GM13976 (cell line): ENCODE results near the gene MRGPRE.

Source experiments
- DNase-seq: peaks from one replicate; pipeline ENCODE4 v3.0.0; 2012; ENCODE audit warnings: low spot score
- in situ Hi-C: fragments of 300-500 bp; cut with MboI; formaldehyde crosslinking; loops from one replicate; pipeline ENCODE4 v1.12.0; 2022; ENCODE audit warnings: low sequenced_read_pairs, mixed read lengths, inconsistent platforms; ENCODE audit not compliant: unreplicated experiment
- TF ChIP-seq, protein P1 (sequence below): IDR thresholded peaks from 2 replicates; pipeline ENCODE4 v1.5.1; 2012; ENCODE audit warnings: borderline replicate concordance, mild to moderate bottlenecking; ENCODE audit not compliant: insufficient read depth; ENCODE audit errors: extremely low read depth, missing control alignments, control extremely low read depth

MRGPRE gene

GRCh38 chr11:3243880-3244279 lies 11.7 kb upstream of the MRGPRE start:
- in situ Hi-C loops, result loop anchor here (25.0 kb wide), 1 partner anchor 143 kb away; the partner anchor contains the start of gene ZNF195
- TF ChIP-seq, protein P1, sequence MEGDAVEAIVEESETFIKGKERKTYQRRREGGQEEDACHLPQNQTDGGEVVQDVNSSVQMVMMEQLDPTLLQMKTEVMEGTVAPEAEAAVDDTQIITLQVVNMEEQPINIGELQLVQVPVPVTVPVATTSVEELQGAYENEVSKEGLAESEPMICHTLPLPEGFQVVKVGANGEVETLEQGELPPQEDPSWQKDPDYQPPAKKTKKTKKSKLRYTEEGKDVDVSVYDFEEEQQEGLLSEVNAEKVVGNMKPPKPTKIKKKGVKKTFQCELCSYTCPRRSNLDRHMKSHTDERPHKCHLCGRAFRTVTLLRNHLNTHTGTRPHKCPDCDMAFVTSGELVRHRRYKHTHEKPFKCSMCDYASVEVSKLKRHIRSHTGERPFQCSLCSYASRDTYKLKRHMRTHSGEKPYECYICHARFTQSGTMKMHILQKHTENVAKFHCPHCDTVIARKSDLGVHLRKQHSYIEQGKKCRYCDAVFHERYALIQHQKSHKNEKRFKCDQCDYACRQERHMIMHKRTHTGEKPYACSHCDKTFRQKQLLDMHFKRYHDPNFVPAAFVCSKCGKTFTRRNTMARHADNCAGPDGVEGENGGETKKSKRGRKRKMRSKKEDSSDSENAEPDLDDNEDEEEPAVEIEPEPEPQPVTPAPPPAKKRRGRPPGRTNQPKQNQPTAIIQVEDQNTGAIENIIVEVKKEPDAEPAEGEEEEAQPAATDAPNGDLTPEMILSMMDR, result no peak
- DNase-seq, result no peak

GRCh38 chr11:3237119-3237518 lies 4.9 kb upstream of the MRGPRE start:
- DNase-seq, result no peak
- in situ Hi-C loops, result loop anchor here (25.0 kb wide), 1 partner anchor 150 kb away; the partner anchor contains the start of gene ZNF195
- TF ChIP-seq, protein P1, result no peak

GRCh38 chr11:3234846-3235245 lies 2.6 kb upstream of the MRGPRE start:
- in situ Hi-C loops, result loop anchor here (25.0 kb wide), 1 partner anchor 152 kb away; the partner anchor contains the start of gene ZNF195
- TF ChIP-seq, protein P1, result no peak
- no peak for DNase-seq

DNA sequence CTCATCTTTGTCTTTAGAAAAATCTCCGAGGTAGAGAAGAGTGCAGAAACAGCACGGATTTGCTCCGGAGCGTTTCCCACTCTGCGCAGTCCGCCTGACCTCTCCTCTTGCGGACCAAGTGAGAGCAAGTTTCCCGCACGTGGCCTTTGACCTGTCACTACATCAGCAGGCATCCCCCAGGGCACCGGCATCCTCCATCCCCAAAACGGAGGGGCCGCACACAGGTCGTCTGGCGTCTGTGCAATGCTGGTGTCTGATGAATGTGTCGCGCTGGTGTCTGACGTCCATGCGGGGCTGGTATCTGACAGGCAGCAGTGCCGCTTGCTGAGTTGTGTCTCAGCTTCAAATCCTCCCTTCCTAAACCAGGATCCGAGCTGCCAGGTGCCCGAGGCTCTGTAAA lies 739 bp upstream of the MRGPRE start:
- no peak for DNase-seq
- in situ Hi-C loops, result loop anchor here (25.0 kb wide), 1 partner anchor 154 kb away; the partner anchor contains the start of gene ZNF195
- TF ChIP-seq, protein P1, result no peak

DNA sequence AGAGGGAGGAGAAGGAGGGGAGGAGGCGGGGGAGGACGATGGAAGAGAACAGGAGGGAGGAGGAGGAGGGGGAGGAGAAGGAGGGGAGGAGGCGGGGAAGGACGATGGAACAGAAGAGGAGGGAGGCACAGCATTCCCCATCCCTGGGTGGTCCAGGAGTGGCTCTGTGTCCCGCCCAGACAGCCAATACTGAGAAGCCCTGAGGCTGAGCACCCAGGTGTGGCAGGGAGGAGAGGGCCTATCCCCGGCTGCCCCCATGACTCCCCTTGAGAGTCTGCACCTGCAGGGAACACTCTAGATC lies 717 bp downstream of the MRGPRE start:
- DNase-seq, result no peak
- in situ Hi-C loops, result loop anchor here (25.0 kb wide), 1 partner anchor 156 kb away; the partner anchor contains the start of gene ZNF195
- TF ChIP-seq, protein P1, result no peak

GRCh38 chr11:3230636-3231549 lies 1.3 kb downstream of the MRGPRE start:
- no peak for DNase-seq
- in situ Hi-C loops, result loop anchor here (25.0 kb wide), 1 partner anchor 156 kb away; the partner anchor contains the start of gene ZNF195
- TF ChIP-seq, protein P1, result no peak
